NCI-H748 treated with DMSO at 0.1 percent for 48 hours (cell line): ENCODE measurements around the gene CFI.

Source experiments
- DNase-seq: peaks from one replicate; lab custom pipeline; 2025; lab: John Stamatoyannopoulos, UW

Gene CFI

GRCh38 chr4:109730619-109731545, 70.9 kb downstream of the CFI start:
- no peak for DNase-seq

DNA sequence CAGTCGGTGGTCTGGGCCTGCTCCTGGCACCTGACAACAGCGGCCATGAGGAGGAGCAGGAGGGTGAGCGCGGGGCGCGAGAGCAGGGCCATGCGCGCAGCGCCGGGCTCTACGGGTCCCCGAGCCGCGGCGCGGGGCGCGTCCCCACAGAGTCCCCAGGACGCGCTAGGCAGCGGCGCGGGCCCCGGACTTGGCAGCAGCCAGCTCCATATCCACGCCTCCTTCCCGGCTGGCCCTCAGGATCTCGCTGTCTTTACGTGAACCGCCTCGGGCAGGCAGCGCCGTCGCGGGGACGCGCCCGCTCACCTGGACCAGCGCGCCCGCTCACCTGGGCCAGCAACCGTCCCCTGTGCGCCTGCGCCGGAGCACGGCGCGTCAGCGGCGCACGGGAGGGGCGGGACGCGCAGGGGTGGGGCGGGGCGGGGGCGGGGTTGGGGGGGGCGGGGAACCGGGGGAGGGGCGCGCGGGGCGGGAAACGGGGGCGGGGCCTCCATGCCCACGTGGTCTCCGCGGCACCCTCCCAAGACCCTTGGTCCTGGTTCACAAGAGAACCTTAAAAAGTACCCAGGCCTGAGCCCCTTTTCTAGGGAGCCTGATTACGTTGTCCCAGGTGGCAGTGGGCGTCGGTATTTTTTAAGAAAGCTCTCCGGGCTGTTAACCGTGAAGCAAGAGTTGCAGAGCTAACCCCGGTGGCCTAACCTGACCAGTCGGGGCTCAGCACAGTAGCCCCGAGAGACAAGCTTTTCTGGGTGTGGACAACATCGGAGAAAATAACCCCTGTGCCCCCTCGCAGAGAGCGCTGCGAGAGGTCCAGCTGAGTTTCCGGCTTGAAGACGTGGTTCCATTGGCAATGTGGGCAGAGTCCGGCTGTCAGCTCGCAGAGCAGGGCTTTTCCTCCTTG, 71.8 kb downstream of the CFI start, which contains the start of gene PLA2G12A:
TSS of gene PLA2G12A (minus strand) at position 353 of the 901 bp plus-strand sequence. CDS start at position 92, 261 bp downstream.
- peak; percentile 51 for DNase-seq

GRCh38 chr4:109729117-109729717, 72.6 kb downstream of the CFI start:
- DNase-seq = no peak

- DNase-seq = no peak
Observed at GRCh38 chr4:109728385-109728784, 73.4 kb downstream of the CFI start.

DNA sequence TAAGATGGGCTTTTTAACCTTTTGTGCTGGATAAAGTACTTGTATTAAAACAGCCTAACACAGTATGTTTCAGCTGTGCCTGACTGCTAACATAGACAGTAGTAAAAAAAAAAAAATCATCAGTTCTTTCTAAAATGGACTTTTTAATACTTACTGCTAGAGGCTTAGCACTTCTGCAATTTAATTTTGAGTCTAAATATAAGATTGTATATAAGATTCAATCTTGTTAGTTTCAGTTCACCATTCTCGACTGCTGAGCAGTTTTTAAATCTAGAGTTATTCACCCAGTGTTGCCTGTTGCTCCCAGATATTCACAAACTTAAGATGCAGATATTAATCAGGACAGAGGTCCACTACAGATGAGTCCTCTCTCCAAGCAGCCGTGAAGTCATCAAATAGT, 78.7 kb downstream of the CFI start:
- DNase-seq = no peak

GRCh38 chr4:109722357-109722756, 79.4 kb downstream of the CFI start:
- no peak for DNase-seq

DNA sequence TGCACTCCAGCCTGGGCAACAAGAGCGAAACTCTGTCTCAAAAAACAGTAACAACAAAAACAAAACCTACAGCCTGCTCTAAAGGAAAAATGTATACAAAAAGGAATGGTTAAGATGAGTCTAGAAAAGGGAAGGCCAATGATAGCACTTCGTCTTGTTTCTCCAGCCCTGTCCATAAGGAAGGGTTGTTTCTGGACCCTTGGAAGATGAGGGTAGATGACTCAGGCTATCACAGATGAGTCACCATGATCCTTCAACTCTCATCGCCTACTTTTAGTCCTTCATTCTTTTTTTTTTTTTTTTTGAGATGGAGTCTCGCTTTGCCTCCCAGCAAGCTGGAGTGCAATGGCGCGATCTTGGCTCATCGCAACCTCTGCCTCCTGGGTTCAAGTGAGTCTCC, 80.8 kb downstream of the CFI start:
- no peak for DNase-seq

DNA sequence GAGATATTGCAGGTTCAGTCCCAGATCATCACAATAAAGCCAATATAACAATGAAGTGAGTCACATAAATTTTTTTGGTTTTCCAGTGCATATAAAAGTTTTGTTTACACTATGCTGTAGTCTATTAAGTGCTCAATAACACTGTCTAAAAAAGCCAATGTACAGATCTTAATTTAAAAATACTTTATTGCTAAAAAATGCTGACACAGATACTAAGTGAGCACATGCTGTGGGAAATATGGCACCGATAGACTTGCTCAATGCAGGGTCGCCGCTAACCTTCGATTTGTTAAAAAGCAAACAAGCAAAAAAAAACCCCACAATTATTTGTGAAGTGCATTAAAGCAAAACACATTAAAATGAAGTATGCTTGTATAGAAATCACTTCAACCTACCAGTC, 82.2 kb downstream of the CFI start:
- DNase-seq = no peak

GRCh38 chr4:109718759-109719158, 83.0 kb downstream of the CFI start:
- no peak for DNase-seq

GRCh38 chr4:109713500-109713899, 88.3 kb downstream of the CFI start:
- no peak for DNase-seq

DNA sequence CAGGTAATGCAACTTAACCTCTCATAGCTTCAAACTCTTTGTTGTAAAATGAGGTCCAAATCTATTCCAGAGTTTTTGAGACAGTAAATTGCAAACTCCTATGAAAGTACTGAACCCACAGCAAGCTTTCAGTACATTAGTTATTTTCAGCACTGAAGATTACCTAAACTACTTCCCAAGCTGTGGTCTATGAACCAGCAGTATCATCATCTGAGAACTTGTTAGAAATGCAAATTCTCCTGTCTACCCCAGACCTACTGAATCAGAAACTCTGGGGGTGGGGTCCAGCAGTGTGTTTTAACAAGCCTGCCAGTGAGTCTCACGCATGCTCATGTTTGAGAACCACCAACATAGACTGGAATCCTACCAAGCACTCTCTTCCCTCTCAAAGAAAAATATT, 92.8 kb downstream of the CFI start:
- DNase-seq = no peak

DNA sequence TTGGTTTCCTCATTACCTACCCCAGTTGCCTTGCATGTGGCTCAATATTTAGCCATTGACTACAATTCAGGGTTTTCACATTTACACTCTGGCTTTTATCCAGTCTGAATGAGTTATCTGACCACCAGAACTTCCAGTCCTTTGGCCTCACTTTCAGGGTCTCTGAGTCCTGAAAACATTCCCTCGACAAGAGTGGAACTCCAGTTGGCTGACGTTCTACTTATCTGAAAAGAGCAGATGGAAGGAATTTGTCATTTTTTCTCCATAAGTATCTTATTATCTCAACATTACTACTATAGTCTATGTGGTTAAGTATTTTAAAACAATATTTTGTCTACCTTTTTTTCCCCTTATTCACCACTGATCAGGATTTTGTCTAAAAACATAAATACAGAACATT, 93.4 kb downstream of the CFI start:
- no peak for DNase-seq

DNA sequence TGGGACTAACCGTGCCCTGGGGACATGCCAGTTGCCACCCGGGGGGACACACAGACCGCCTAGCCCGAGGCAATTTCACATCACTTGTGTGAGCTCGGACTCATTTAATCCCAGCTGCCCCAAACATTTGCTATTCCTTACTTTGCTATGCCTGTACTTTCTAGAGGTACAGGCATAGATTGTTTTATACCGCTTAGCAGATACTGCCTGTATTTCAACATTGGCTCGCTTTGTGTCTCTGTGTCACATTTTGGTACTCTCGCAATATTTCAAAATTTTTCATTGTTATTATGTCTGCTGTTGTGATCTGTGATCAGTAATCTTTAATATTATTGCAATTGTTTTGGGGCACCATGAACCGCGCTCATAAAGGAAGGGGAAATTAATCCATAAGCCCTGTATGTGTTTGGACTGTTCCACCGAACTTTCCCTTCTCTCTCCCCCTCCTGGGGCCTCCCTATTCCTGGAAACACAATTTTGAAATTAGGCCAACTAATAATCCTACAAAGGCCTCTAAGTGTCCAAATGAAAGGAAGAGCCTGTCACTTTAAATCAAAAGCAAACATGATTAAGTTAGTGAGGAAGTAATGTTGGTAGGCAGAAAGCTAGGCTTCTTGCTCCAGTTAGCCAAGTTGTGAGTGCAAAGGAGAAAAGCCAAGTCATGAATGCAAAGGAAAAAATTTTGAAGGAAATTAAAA, 98.0 kb downstream of the CFI start:
- DNase-seq = no peak

- DNase-seq = peak; percentile 56
Observed at GRCh38 chr4:109702950-109703663, 98.7 kb downstream of the CFI start, which contains the start of gene CASP6. Gene CASP6, minus strand, starts transcription at chr4:109703445. Its CDS starts 50 bp downstream, at chr4:109703395.

GRCh38 chr4:109701566-109702410, 100.0 kb downstream of the CFI start:
- no peak for DNase-seq

GRCh38 chr4:109699553-109700225, 102.1 kb downstream of the CFI start:
- no peak for DNase-seq

DNA sequence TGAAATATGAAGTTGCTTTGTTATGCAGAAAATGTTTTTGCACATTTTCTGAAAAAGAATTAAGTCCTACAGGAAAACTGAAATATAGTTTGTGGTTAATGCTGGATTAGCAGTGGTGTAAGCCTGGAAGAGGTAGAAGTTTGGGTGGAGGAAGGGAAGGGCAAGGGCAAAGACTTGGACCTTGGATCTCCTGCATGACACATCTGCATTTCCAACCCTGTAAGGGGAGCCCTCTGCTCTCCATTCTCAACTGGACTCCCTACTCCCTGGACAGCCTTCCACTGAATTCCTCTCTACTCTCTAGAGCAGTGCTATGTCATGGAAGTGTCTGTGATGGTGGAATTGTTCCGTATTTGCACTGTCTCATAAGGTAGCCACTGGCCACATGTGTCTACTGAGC, 103.1 kb downstream of the CFI start:
- no peak for DNase-seq

- DNase-seq = no peak
Observed at GRCh38 chr4:109691411-109691920, 110.3 kb downstream of the CFI start.
